ENCODE data around the gene FBXL15. TPM values are rescaled to one million over a fixed set of nuclear protein-coding genes. Genes with fewer than 3 reads are reported as not detected.
A peak's percentile ranks its signal among the peaks of the same experiment; 100 is the strongest.

The FBXL15 gene
- total RNA-seq, 1 donor from 2014 or later = 8.6 TPM

DNA sequence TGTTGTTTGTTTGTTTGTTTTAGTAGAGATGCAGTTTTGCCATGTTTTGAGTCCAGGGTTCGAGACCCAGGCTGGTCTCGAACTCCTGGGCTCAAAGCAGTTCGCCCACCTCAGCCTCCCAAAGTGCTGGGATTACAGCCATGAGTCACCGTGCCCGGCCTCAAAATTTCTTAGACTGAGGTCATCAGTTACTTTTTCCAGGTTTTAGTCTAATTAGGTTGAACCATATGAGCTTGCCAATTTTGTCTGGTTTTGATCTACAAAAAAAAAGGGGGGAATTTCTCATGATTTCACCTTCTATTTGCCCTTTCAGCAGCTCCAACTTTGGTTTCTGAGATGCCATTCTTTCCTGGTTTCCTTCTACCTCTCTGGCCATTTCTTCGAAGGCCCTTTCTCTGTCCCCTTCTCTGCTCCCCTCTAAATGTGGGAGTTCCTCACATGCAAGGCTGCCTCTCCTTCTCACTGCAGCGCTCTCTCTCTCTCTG is 6.2 kb downstream of the FBXL15 start:
- no peak for TF ChIP-seq EZH2 (IDR thresholded peaks at IDR 0.05; ENCODE audit: insufficient read depth, low read length)
- TF ChIP-seq, protein P1, sequence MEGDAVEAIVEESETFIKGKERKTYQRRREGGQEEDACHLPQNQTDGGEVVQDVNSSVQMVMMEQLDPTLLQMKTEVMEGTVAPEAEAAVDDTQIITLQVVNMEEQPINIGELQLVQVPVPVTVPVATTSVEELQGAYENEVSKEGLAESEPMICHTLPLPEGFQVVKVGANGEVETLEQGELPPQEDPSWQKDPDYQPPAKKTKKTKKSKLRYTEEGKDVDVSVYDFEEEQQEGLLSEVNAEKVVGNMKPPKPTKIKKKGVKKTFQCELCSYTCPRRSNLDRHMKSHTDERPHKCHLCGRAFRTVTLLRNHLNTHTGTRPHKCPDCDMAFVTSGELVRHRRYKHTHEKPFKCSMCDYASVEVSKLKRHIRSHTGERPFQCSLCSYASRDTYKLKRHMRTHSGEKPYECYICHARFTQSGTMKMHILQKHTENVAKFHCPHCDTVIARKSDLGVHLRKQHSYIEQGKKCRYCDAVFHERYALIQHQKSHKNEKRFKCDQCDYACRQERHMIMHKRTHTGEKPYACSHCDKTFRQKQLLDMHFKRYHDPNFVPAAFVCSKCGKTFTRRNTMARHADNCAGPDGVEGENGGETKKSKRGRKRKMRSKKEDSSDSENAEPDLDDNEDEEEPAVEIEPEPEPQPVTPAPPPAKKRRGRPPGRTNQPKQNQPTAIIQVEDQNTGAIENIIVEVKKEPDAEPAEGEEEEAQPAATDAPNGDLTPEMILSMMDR (IDR thresholded peaks at IDR 0.05; ENCODE audit: insufficient read depth, low read depth, low read length) = no peak
- Mint-ChIP-seq H3K27ac (ENCODE audit: unreplicated experiment) (no peak overlapping the region), H3K27me3 (ENCODE audit: low read depth, unreplicated experiment) (no peaks in the 10 kb centered on the region), H3K36me3 (ENCODE audit: low read depth, unreplicated experiment) (peaks cover 15% of the 10 kb centered on the region), H3K4me1 (ENCODE audit: low read depth, unreplicated experiment) (peaks cover 9% of the 10 kb centered on the region), H3K4me3 (ENCODE audit: unreplicated experiment) (no peak overlapping the region), H3K9me3 (ENCODE audit: unreplicated experiment) (no peaks in the 10 kb centered on the region)
- Histone ChIP-seq H3K4me2 (ENCODE audit: low read length) (no peak overlapping the region), H3K9me3 (ENCODE audit: insufficient read depth, low read depth, low read length) (no peaks in the 10 kb centered on the region), H3K27me3 (ENCODE audit: insufficient read depth, low read length) (no peaks in the 10 kb centered on the region), H3K4me1 (ENCODE audit: insufficient read depth, low read length) (peaks cover 19% of the 10 kb centered on the region), H4K20me1 (ENCODE audit: insufficient read depth, low read length) (peaks cover 32% of the 10 kb centered on the region), H3K79me2 (ENCODE audit: insufficient read depth, low read length) (peaks cover 12% of the 10 kb centered on the region), H3K4me3 (ENCODE audit: insufficient read depth, low read depth, low read length) (no peak overlapping the region), H2AFZ (ENCODE audit: low read depth, low read length) (no peak overlapping the region), H3K36me3 (ENCODE audit: insufficient read depth, low read length) (no peaks in the 10 kb centered on the region), H3K9ac (ENCODE audit: low read length) (no peak overlapping the region), H3K27ac (ENCODE audit: low read depth, low read length) (no peak overlapping the region)
- DNase-seq (ENCODE audit: low read depth) = peak; percentile 55
- no peak for FAIRE-seq

DNA sequence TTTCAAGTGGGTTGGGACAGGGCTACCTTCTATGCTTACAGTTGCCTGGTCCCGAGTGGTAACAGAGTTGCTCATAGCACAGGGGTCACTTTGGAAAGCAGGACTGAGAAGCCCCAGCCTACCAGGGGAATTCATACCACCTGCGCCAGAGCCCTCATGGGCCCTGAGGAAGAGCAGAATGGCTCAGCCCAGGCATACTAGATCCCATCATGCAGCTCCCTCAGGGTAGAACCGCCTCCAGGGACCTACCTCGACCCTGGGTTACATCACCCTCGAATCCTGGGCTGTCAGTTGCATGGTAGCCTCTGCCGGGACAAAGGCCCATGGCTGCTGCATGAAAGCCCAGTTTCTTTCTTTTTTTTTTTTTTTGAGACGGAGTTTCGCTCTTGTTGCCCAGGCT is 8.8 kb downstream of the FBXL15 start:
- peaks cover 14% of the 10 kb centered on the region for H3K4me1 ChIP-seq (ENCODE audit: insufficient read depth, low read length)
- H3K27me3 ChIP-seq (ENCODE audit: insufficient read depth, low read length) = no peaks in the 10 kb centered on the region
- no peaks in the 10 kb centered on the region for H3K9me3 ChIP-seq (ENCODE audit: insufficient read depth, low read depth, low read length)
- Mint-ChIP-seq H3K4me3 (ENCODE audit: unreplicated experiment) (no peak overlapping the region), H3K9me3 (ENCODE audit: unreplicated experiment) (no peaks in the 10 kb centered on the region), H3K27me3 (ENCODE audit: low read depth, unreplicated experiment) (no peaks in the 10 kb centered on the region), H3K4me1 (ENCODE audit: low read depth, unreplicated experiment) (peaks cover 7% of the 10 kb centered on the region), H3K27ac (ENCODE audit: unreplicated experiment) (no peak overlapping the region), H3K36me3 (ENCODE audit: low read depth, unreplicated experiment) (peaks cover 6% of the 10 kb centered on the region)
- no peak overlapping the region for H3K4me3 ChIP-seq (ENCODE audit: insufficient read depth, low read depth, low read length)
- FAIRE-seq (no peak), DNase-seq (ENCODE audit: low read depth) (no peak)
- no peak for TF ChIP-seq EZH2 (IDR thresholded peaks at IDR 0.05; ENCODE audit: insufficient read depth, low read length)
- TF ChIP-seq, protein P1 (IDR thresholded peaks at IDR 0.05; ENCODE audit: insufficient read depth, low read depth, low read length) = no peak
- no peak overlapping the region for H3K9ac ChIP-seq (ENCODE audit: low read length)
- no peaks in the 10 kb centered on the region for H3K36me3 ChIP-seq (ENCODE audit: insufficient read depth, low read length)
- H3K79me2 ChIP-seq (ENCODE audit: insufficient read depth, low read length) = peaks cover 14% of the 10 kb centered on the region
- H3K4me2 ChIP-seq (ENCODE audit: low read length) = no peak overlapping the region
- H3K27ac ChIP-seq (ENCODE audit: low read depth, low read length) = no peak overlapping the region
- no peak overlapping the region for H2AFZ ChIP-seq (ENCODE audit: low read depth, low read length)
- H4K20me1 ChIP-seq (ENCODE audit: insufficient read depth, low read length) = peaks cover 22% of the 10 kb centered on the region

DNA sequence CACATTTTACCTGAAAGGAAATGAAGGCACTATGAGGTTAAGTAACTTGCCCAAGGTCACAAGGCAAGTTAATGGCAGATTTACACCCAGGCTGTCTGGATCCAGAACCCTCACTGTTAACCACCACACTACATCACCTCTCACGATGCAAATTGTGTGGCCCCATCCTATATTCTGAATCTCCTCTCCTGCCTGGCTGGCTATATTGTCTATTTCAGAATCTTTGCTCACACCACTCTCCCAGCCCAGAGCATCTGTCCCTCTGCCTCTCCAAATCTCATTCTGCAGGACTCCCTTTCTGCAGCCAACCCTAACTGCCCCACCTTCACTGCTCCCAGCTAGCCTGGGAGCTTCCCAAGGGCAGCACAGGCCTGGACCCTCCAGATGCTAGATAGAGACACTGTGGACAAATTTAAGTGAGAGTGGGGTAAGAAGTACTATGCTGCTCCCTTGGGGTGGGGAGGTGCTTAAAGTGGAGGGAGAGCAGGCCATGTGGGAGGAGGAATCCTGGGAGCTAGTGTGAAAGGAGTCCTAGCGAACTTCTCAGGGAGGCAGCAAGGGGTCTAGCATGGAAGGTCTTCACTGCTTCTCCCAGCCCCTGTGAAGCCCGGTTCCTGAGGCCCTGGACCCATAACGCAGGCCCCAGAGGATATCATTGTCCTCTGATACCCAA is 11.0 kb downstream of the FBXL15 start:
- H3K79me2 ChIP-seq (ENCODE audit: insufficient read depth, low read length) = peaks cover 12% of the 10 kb centered on the region
- FAIRE-seq = no peak
- TF ChIP-seq, protein P1 (IDR thresholded peaks at IDR 0.05; ENCODE audit: insufficient read depth, low read depth, low read length) = no peak
- TF ChIP-seq EZH2 (IDR thresholded peaks at IDR 0.05; ENCODE audit: insufficient read depth, low read length) = no peak

More for the DNA sequence above, 11.0 kb downstream of the FBXL15 start:
- Mint-ChIP-seq H3K9me3 (ENCODE audit: unreplicated experiment) (no peaks in the 10 kb centered on the region), H3K4me3 (ENCODE audit: unreplicated experiment) (peak overlapping the region; percentile 95), H3K27me3 (ENCODE audit: low read depth, unreplicated experiment) (peaks cover 4% of the 10 kb centered on the region), H3K27ac (ENCODE audit: unreplicated experiment) (peak overlapping the region; percentile 91), H3K36me3 (ENCODE audit: low read depth, unreplicated experiment) (peaks cover 6% of the 10 kb centered on the region), H3K4me1 (ENCODE audit: low read depth, unreplicated experiment) (peaks cover 13% of the 10 kb centered on the region)
- peak overlapping the region; percentile 96 for H3K4me2 ChIP-seq (ENCODE audit: low read length)
- no peaks in the 10 kb centered on the region for H3K9me3 ChIP-seq (ENCODE audit: insufficient read depth, low read depth, low read length)
- peaks cover 23% of the 10 kb centered on the region for H3K4me1 ChIP-seq (ENCODE audit: insufficient read depth, low read length)
- H3K36me3 ChIP-seq (ENCODE audit: insufficient read depth, low read length) = no peaks in the 10 kb centered on the region
- H4K20me1 ChIP-seq (ENCODE audit: insufficient read depth, low read length) = peaks cover 16% of the 10 kb centered on the region
- H2AFZ ChIP-seq (ENCODE audit: low read depth, low read length) = peak overlapping the region; percentile 94
- peak overlapping the region; percentile 93 for H3K4me3 ChIP-seq (ENCODE audit: insufficient read depth, low read depth, low read length)
- no peaks in the 10 kb centered on the region for H3K27me3 ChIP-seq (ENCODE audit: insufficient read depth, low read length)
- peak overlapping the region; percentile 94 for H3K9ac ChIP-seq (ENCODE audit: low read length)
- H3K27ac ChIP-seq (ENCODE audit: low read depth, low read length) = peak overlapping the region; percentile 74
- DNase-seq (ENCODE audit: low read depth) = no peak
